ENCODE results near the gene HTR7. TPM values are rescaled to one million over a fixed set of nuclear protein-coding genes. Genes with fewer than 3 reads are reported as not detected.
"Not testable (repeated sequence)": the region's sequence is repeated elsewhere in the genome, so short reads cannot be mapped to it uniquely, and the experiment has no call there.

Gene HTR7
- total RNA-seq, 1 experiment from 2014 or later: 0.33 TPM

DNA sequence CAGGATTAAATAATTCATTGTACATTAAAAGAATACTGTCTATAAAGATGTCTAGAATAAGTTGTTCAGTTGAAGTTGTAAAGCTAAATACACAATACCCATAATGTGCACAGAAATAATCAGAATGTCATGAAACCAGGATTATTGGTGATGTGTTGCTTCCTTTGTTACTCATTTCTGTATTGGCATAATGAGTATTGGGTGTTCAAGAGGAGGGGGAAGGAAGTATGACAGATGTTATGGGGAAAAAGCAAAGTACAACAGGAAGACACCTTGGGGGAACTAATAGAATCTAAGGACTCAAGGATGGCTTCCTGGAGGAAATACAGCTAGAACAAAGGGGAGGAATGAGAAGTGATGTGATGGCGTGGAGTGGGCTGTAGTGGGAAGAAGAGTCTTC lies 48.1 kb upstream of the HTR7 start:
- ChIA-PET CTCF (interaction anchor here (0.7 kb wide), 1 partner anchor 410 kb away, joined by 3 read pairs; no protein-coding TSS in a partner anchor), POLR2A (no interaction called here)
- intact Hi-C loops (cut with micrococcal nuclease; ENCODE audit: unreplicated experiment): no loop called here
- H3K27me3 ChIP-seq (ENCODE audit: control insufficient read depth, insufficient read depth, low read length): no peaks in the 10 kb centered on the region
- no peak overlapping the region for H3K4me3 ChIP-seq (ENCODE audit: low read depth in 2 of 2, low read length in 2 of 2)
- no peak for ATAC-seq
- no peak overlapping the region for H3K27ac ChIP-seq (ENCODE audit: low read length)
- H3K4me1 ChIP-seq (ENCODE audit: control insufficient read depth, insufficient read depth, low read length): no peaks in the 10 kb centered on the region
- BruUV-seq (replicated peaks): no TSS peak
- H3K9me3 ChIP-seq (ENCODE audit: control insufficient read depth, insufficient read depth, low read depth, low read length): no peaks in the 10 kb centered on the region
- in situ Hi-C loops (cut with HindIII; ENCODE audit: low pct_unique_long_range_greater_than_20kb, low sequenced_read_pairs): no loop called here
- no peaks in the 10 kb centered on the region for H3K36me3 ChIP-seq (ENCODE audit: control insufficient read depth, insufficient read depth, low read length)
- TF ChIP-seq, protein P1, sequence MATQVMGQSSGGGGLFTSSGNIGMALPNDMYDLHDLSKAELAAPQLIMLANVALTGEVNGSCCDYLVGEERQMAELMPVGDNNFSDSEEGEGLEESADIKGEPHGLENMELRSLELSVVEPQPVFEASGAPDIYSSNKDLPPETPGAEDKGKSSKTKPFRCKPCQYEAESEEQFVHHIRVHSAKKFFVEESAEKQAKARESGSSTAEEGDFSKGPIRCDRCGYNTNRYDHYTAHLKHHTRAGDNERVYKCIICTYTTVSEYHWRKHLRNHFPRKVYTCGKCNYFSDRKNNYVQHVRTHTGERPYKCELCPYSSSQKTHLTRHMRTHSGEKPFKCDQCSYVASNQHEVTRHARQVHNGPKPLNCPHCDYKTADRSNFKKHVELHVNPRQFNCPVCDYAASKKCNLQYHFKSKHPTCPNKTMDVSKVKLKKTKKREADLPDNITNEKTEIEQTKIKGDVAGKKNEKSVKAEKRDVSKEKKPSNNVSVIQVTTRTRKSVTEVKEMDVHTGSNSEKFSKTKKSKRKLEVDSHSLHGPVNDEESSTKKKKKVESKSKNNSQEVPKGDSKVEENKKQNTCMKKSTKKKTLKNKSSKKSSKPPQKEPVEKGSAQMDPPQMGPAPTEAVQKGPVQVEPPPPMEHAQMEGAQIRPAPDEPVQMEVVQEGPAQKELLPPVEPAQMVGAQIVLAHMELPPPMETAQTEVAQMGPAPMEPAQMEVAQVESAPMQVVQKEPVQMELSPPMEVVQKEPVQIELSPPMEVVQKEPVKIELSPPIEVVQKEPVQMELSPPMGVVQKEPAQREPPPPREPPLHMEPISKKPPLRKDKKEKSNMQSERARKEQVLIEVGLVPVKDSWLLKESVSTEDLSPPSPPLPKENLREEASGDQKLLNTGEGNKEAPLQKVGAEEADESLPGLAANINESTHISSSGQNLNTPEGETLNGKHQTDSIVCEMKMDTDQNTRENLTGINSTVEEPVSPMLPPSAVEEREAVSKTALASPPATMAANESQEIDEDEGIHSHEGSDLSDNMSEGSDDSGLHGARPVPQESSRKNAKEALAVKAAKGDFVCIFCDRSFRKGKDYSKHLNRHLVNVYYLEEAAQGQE (IDR thresholded peaks at IDR 0.05; ENCODE audit: insufficient read depth in 1 of 2, low read depth in 2 of 2, low read length in 1 of 2): no peak
- TF ChIP-seq POLR2AphosphoS5 (IDR thresholded peaks at IDR 0.05; ENCODE audit: low read depth, low read length) (no peak), SIN3A (IDR thresholded peaks at IDR 0.05; ENCODE audit: borderline replicate concordance, insufficient read depth, low read depth, low read length) (no peak), TCF7L2 (IDR thresholded peaks at IDR 0.05; ENCODE audit: low read depth, low read length) (no peak)
- TF ChIP-seq, protein P2, sequence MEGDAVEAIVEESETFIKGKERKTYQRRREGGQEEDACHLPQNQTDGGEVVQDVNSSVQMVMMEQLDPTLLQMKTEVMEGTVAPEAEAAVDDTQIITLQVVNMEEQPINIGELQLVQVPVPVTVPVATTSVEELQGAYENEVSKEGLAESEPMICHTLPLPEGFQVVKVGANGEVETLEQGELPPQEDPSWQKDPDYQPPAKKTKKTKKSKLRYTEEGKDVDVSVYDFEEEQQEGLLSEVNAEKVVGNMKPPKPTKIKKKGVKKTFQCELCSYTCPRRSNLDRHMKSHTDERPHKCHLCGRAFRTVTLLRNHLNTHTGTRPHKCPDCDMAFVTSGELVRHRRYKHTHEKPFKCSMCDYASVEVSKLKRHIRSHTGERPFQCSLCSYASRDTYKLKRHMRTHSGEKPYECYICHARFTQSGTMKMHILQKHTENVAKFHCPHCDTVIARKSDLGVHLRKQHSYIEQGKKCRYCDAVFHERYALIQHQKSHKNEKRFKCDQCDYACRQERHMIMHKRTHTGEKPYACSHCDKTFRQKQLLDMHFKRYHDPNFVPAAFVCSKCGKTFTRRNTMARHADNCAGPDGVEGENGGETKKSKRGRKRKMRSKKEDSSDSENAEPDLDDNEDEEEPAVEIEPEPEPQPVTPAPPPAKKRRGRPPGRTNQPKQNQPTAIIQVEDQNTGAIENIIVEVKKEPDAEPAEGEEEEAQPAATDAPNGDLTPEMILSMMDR (IDR thresholded peaks at IDR 0.05): no peak
- no peak for DNase-seq (ENCODE audit: low read depth, low spot score)

DNA sequence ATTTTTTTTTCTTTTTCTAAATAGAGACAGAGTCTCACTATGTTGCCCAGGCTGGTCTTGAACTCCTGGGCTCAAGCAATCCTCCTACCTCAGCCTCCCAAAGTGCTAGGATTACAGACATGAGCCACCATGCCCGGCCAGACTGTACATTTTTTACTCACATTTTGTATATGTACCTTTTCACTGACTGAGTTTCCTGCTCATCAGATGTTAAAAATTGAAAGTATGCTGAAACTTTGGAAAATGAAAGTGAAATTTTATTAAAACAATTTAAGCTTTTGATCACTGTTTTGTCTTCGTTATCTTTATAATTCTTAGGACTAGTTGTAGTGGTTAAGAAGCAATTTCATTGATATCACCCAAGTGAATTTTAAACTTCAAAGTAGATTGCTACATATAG lies 39.1 kb upstream of the HTR7 start:
- POLR2A ChIA-PET; intact Hi-C loops (cut with micrococcal nuclease; ENCODE audit: unreplicated experiment); H3K4me1 ChIP-seq (ENCODE audit: control insufficient read depth, insufficient read depth, low read length); H3K4me3 ChIP-seq (ENCODE audit: low read depth in 2 of 2, low read length in 2 of 2); BruUV-seq (replicated peaks); H3K27ac ChIP-seq (ENCODE audit: low read length); CTCF ChIA-PET; H3K27me3 ChIP-seq (ENCODE audit: control insufficient read depth, insufficient read depth, low read length); H3K9me3 ChIP-seq (ENCODE audit: control insufficient read depth, insufficient read depth, low read depth, low read length); DNase-seq (ENCODE audit: low read depth, low spot score); in situ Hi-C loops (cut with HindIII; ENCODE audit: low pct_unique_long_range_greater_than_20kb, low sequenced_read_pairs); ATAC-seq: not testable (repeated sequence)
- peaks cover 25% of the 10 kb centered on the region for H3K36me3 ChIP-seq (ENCODE audit: control insufficient read depth, insufficient read depth, low read length)

DNA sequence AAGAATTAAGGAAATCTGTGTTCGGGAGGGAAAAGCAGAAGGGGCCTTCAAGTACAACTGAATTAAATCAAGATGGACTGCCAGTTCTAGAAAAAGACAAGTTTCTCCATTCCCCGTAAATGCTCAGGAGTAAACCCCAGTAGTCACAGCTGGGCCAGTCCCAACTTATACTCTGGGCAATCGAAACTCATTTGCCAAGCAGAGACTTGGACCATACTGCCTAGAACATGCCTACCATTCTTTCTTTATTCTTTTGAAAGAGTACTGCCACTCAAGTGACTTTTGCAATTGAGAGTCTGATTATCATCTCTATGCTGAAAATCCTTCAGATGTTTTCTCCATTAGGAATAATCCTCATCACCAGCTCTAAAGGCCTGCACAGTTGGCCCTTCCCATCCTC lies 35.4 kb upstream of the HTR7 start:
- intact Hi-C loops (cut with micrococcal nuclease; ENCODE audit: unreplicated experiment) (no loop called here), in situ Hi-C loops (cut with HindIII; ENCODE audit: low pct_unique_long_range_greater_than_20kb, low sequenced_read_pairs) (no loop called here)
- POLR2A ChIA-PET: interaction anchor here (0.6 kb wide), 1 partner anchor 43 kb away, joined by 3 read pairs; no protein-coding TSS in a partner anchor
- Histone ChIP-seq H3K36me3 (ENCODE audit: control insufficient read depth, insufficient read depth, low read length) (peaks cover 41% of the 10 kb centered on the region), H3K27ac (ENCODE audit: low read length) (no peak overlapping the region), H3K27me3 (ENCODE audit: control insufficient read depth, insufficient read depth, low read length) (no peaks in the 10 kb centered on the region), H3K9me3 (ENCODE audit: control insufficient read depth, insufficient read depth, low read depth, low read length) (no peaks in the 10 kb centered on the region), H3K4me1 (ENCODE audit: control insufficient read depth, insufficient read depth, low read length) (no peaks in the 10 kb centered on the region), H3K4me3 (ENCODE audit: low read depth in 2 of 2, low read length in 2 of 2) (no peak overlapping the region)
- CTCF ChIA-PET: no interaction called here
- TF ChIP-seq POLR2AphosphoS5 (IDR thresholded peaks at IDR 0.05; ENCODE audit: low read depth, low read length) (no peak), SIN3A (IDR thresholded peaks at IDR 0.05; ENCODE audit: borderline replicate concordance, insufficient read depth, low read depth, low read length) (no peak), TCF7L2 (IDR thresholded peaks at IDR 0.05; ENCODE audit: low read depth, low read length) (no peak)
- TF ChIP-seq, protein P1 (IDR thresholded peaks at IDR 0.05; ENCODE audit: insufficient read depth in 1 of 2, low read depth in 2 of 2, low read length in 1 of 2): no peak
- TF ChIP-seq, protein P2 (IDR thresholded peaks at IDR 0.05): no peak
- DNase-seq (ENCODE audit: low read depth, low spot score): no peak
- ATAC-seq: no peak
- no TSS peak for BruUV-seq (replicated peaks)
